NOMO-1 (cell line): ENCODE measurements around the gene IFT81.

Experiments used
- DNase-seq, 2 experiments: peaks; one replicate each; lab custom pipeline; 2025; ENCODE audit not compliant: unreplicated experiment in 2 of 2; lab: John Stamatoyannopoulos, UW

The IFT81 gene

GRCh38 chr12:110156766-110157165 lies 32.6 kb downstream of the IFT81 start:
- DNase-seq = no peak

- no peak for DNase-seq
These were observed 33.4 kb downstream of the IFT81 start for GRCh38 chr12:110157539-110157938.

GRCh38 chr12:110159671-110160245 lies 35.6 kb downstream of the IFT81 start:
- no peak for DNase-seq

- no peak for DNase-seq
These were observed 41.5 kb downstream of the IFT81 start for GRCh38 chr12:110165540-110166159.

- no peak for DNase-seq
These were observed 44.7 kb downstream of the IFT81 start for GRCh38 chr12:110168732-110169455.

GRCh38 chr12:110170535-110171185 lies 46.5 kb downstream of the IFT81 start:
- no peak for DNase-seq

- no peak for DNase-seq
These were observed 47.0 kb downstream of the IFT81 start for GRCh38 chr12:110171186-110171538.

GRCh38 chr12:110171636-110172035 lies 47.5 kb downstream of the IFT81 start:
- no peak for DNase-seq

- DNase-seq = no peak
These were observed 50.3 kb downstream of the IFT81 start for GRCh38 chr12:110174373-110174996.

GRCh38 chr12:110175201-110175600 lies 51.0 kb downstream of the IFT81 start:
- DNase-seq = no peak

GRCh38 chr12:110176745-110177144 lies 52.6 kb downstream of the IFT81 start:
- no peak for DNase-seq

GRCh38 chr12:110179291-110179690 lies 55.1 kb downstream of the IFT81 start:
- DNase-seq = no peak

GRCh38 chr12:110180591-110181005 lies 56.4 kb downstream of the IFT81 start:
- no peak for DNase-seq

- no peak for DNase-seq
These were observed 58.1 kb downstream of the IFT81 start for GRCh38 chr12:110182281-110182680.

- no peak for DNase-seq
These were observed 59.2 kb downstream of the IFT81 start for GRCh38 chr12:110183386-110183785.

- no peak for DNase-seq
These were observed 61.5 kb downstream of the IFT81 start for GRCh38 chr12:110185626-110186025.

GRCh38 chr12:110186059-110186458 lies 61.9 kb downstream of the IFT81 start:
- DNase-seq = no peak

GRCh38 chr12:110193196-110193595 lies 69.0 kb downstream of the IFT81 start:
- DNase-seq = no peak

- DNase-seq = no peak
These were observed 72.8 kb downstream of the IFT81 start for GRCh38 chr12:110197003-110197402.

- no peak for DNase-seq
These were observed 74.2 kb downstream of the IFT81 start for GRCh38 chr12:110198386-110198785.
